ENCODE results near the gene TMEM255B.

DNA sequence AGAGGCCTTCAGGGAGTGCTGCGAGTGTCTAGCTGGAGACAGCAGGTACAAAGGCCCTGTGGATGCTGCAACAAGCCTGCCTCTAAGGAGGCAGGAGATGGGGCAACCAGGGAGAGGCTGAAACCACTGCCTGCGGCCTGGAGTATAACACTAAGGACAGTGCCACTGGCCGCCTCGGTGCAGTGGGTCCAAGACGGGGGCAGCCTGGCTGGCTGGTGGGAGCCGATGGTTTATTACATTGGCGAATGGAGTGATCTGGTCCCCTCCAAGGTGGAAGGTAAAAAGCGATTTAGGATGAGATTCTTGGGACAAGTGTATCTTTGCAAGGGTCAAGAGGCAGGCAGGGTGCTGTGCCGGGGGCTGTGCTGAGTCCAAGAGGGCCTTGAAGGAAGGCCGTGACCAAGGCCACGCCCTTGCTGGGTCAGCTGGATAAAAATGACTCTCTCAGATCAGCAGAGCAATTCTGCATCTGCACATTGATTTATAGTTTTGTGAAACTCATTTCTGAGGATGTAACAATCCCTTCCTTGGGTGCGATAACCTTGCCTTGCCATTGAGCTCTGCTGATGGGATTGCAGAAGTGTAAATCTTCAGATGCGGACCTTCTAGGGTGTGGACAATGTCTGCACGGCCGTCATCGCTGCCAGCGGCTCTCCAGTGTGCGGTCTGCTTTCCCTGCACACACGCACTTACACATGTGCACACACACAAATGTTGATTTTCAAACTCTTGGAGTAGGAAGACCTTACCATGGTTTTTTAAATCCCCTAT is 6.0 kb downstream of the TMEM255B start:
- TF ChIP-seq, protein P1, sequence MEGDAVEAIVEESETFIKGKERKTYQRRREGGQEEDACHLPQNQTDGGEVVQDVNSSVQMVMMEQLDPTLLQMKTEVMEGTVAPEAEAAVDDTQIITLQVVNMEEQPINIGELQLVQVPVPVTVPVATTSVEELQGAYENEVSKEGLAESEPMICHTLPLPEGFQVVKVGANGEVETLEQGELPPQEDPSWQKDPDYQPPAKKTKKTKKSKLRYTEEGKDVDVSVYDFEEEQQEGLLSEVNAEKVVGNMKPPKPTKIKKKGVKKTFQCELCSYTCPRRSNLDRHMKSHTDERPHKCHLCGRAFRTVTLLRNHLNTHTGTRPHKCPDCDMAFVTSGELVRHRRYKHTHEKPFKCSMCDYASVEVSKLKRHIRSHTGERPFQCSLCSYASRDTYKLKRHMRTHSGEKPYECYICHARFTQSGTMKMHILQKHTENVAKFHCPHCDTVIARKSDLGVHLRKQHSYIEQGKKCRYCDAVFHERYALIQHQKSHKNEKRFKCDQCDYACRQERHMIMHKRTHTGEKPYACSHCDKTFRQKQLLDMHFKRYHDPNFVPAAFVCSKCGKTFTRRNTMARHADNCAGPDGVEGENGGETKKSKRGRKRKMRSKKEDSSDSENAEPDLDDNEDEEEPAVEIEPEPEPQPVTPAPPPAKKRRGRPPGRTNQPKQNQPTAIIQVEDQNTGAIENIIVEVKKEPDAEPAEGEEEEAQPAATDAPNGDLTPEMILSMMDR (IDR thresholded peaks at IDR 0.05): no peak
- TF ChIP-seq POLR2AphosphoS5 (IDR thresholded peaks at IDR 0.05; ENCODE audit: low read depth, low read length) (no peak), SIN3A (IDR thresholded peaks at IDR 0.05; ENCODE audit: borderline replicate concordance, insufficient read depth, low read depth, low read length) (no peak), TCF7L2 (IDR thresholded peaks at IDR 0.05; ENCODE audit: low read depth, low read length) (no peak)
- TF ChIP-seq, protein P2, sequence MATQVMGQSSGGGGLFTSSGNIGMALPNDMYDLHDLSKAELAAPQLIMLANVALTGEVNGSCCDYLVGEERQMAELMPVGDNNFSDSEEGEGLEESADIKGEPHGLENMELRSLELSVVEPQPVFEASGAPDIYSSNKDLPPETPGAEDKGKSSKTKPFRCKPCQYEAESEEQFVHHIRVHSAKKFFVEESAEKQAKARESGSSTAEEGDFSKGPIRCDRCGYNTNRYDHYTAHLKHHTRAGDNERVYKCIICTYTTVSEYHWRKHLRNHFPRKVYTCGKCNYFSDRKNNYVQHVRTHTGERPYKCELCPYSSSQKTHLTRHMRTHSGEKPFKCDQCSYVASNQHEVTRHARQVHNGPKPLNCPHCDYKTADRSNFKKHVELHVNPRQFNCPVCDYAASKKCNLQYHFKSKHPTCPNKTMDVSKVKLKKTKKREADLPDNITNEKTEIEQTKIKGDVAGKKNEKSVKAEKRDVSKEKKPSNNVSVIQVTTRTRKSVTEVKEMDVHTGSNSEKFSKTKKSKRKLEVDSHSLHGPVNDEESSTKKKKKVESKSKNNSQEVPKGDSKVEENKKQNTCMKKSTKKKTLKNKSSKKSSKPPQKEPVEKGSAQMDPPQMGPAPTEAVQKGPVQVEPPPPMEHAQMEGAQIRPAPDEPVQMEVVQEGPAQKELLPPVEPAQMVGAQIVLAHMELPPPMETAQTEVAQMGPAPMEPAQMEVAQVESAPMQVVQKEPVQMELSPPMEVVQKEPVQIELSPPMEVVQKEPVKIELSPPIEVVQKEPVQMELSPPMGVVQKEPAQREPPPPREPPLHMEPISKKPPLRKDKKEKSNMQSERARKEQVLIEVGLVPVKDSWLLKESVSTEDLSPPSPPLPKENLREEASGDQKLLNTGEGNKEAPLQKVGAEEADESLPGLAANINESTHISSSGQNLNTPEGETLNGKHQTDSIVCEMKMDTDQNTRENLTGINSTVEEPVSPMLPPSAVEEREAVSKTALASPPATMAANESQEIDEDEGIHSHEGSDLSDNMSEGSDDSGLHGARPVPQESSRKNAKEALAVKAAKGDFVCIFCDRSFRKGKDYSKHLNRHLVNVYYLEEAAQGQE (IDR thresholded peaks at IDR 0.05; ENCODE audit: insufficient read depth in 1 of 2, low read depth in 2 of 2, low read length in 1 of 2): no peak

All from Panc1 (cell line).